Karpas-422 (cell line): ENCODE results near the gene KPTN. TPM values are rescaled to one million over a fixed set of nuclear protein-coding genes. Genes with fewer than 3 reads are reported as not detected.

ENCODE experiments used
- DNase-seq: peaks from one replicate; pipeline ENCODE4 v3.0.0-alpha.2; 2015
- H2AFZ ChIP-seq: fragments of 200-600 bp; sonication (generic); 2 replicates; pipeline ENCODE4 v1.6.1; 2014; ENCODE audit warnings: antibody characterized with exemption, low read length, mixed read lengths
- H3K27ac ChIP-seq: fragments of 200-600 bp; sonication (generic); 2 replicates; pipeline ENCODE4 v1.5.1; 2014; ENCODE audit warnings: mild to moderate bottlenecking, low read length, moderate library complexity
- H3K27me3 ChIP-seq: fragments of 200-600 bp; sonication (generic); 2 replicates; pipeline ENCODE4 v1.6.1; 2014; ENCODE audit warnings: low read length, mixed read lengths
- H3K36me3 ChIP-seq: fragments of 200-600 bp; sonication (generic); 2 replicates; pipeline ENCODE4 v1.6.1; 2014; ENCODE audit warnings: low read length, mixed read lengths; ENCODE audit not compliant: insufficient read depth
- H3K4me1 ChIP-seq: fragments of 200-600 bp; sonication (generic); 2 replicates; pipeline ENCODE4 v1.6.1; 2014; ENCODE audit warnings: mild to moderate bottlenecking, low read length, mixed read lengths
- H3K4me2 ChIP-seq: fragments of 200-600 bp; sonication (generic); 2 replicates; pipeline ENCODE4 v1.6.1; 2014; ENCODE audit warnings: low read length, low read depth, mild to moderate bottlenecking; ENCODE audit not compliant: poor library complexity, severe bottlenecking
- H3K4me3 ChIP-seq: fragments of 200-600 bp; sonication (generic); 2 replicates; pipeline ENCODE4 v1.5.1; 2014; ENCODE audit warnings: mild to moderate bottlenecking, antibody characterized with exemption, low read length, mixed read lengths
- H3K79me2 ChIP-seq: fragments of 200-600 bp; sonication (generic); 2 replicates; pipeline ENCODE4 v1.6.1; 2014; ENCODE audit warnings: mild to moderate bottlenecking, low read length, mixed read lengths
- H3K9ac ChIP-seq: fragments of 200-600 bp; sonication (generic); 2 replicates; pipeline ENCODE4 v1.6.0; 2014; ENCODE audit warnings: low read length
- H3K9me2 ChIP-seq: fragments of 200-600 bp; sonication (generic), shearing (Covaris generic); replicated peaks from 2 replicates; pipeline ENCODE4 v1.6.0; 2014; ENCODE audit warnings: mild to moderate bottlenecking, low read length, moderate library complexity; ENCODE audit not compliant: insufficient read depth
- H3K9me3 ChIP-seq: fragments of 300-700, 200-600 bp; sonication (generic); 2 replicates; pipeline ENCODE4 v1.6.1; 2014; ENCODE audit warnings: low read length, mixed read lengths
- H4K20me1 ChIP-seq: fragments of 200-600 bp; sonication (generic); 2 replicates; pipeline ENCODE4 v1.6.1; 2014; ENCODE audit warnings: mild to moderate bottlenecking, antibody characterized with exemption, low read length, low read depth; ENCODE audit not compliant: insufficient read depth
- total RNA-seq: library from RNA; depleted of rRNA; stranded (reverse); fragments of >200 nt; shearing (Covaris generic); gene quantifications from 2 replicates; pipeline ENCODE4 v1.2.3, GENCODE V29; 2014; ENCODE audit warnings: low replicate concordance; rRNA removed

The KPTN gene
- total RNA-seq, result 6.2 and 11.1 TPM in 2 replicates

DNA sequence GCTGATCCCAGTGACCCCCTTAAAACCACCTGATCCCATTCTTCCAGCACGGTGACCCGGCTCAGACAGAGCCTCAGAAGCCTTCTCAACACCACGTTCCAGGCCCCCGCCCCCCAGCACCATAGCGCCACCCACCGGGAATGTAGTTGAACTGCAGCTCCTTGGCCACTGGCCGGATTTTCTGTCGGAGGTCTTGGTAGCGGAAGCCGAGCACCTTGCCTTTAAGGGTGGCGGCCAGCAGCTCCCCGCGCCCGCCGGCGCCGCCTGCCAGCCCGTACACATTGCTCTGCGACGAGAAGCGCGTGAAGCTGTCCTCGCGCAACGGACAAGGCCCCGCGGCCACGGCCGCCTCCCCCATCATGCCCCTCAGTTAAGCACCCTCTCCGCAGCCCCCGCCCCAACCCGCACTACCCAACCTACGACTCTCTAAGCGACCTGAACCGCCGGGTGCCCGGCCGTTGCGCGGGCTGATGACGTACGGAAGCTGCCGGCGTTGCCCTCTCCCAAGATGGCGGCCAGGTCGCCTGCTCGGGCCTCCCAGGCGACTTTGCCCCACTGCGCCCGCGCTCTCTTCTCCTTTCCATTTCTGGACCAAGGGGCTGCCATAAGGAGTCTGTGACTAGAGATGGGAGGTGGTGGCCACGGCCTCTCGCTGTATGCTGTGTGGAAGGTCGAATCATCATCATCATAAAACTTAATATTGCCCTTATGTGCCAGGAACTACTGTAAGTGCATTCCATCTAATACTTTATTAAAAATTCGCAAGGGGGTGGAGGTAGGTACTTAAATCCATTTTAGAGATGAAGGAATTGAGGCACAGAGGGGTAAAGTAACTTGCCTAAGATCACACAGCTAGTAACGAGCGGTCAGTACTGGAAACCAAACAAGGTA lies at the start of gene KPTN:
Gene KPTN, minus strand, starts transcription at position 420 of the 891 bp plus-strand sequence. Its CDS starts 59 bp downstream, at position 361.
- H3K9me3 ChIP-seq, result no peaks in the 10 kb centered on the region
- no peaks in the 10 kb centered on the region for H4K20me1 ChIP-seq
- H3K4me2 ChIP-seq, result peak within 1 kb of the TSS; percentile 91
- H3K9ac ChIP-seq, result peak within 1 kb of the TSS; percentile 82
- H3K27me3 ChIP-seq, result no peaks in the 10 kb centered on the region
- H3K79me2 ChIP-seq, result no peaks in the 10 kb centered on the region; the same call in 1 of the 2 replicates
- H3K9me2 ChIP-seq, result no peaks in the 10 kb centered on the region
- H3K4me3 ChIP-seq, result peak within 1 kb of the TSS; percentile 81
- peak; percentile 96 for DNase-seq
- H3K27ac ChIP-seq, result peak within 1 kb of the TSS; percentile 79
- peaks cover 10% of the 10 kb centered on the region for H3K4me1 ChIP-seq
- no peaks in the 10 kb centered on the region for H3K36me3 ChIP-seq
- peak within 1 kb of the TSS; percentile 94 for H2AFZ ChIP-seq

DNA sequence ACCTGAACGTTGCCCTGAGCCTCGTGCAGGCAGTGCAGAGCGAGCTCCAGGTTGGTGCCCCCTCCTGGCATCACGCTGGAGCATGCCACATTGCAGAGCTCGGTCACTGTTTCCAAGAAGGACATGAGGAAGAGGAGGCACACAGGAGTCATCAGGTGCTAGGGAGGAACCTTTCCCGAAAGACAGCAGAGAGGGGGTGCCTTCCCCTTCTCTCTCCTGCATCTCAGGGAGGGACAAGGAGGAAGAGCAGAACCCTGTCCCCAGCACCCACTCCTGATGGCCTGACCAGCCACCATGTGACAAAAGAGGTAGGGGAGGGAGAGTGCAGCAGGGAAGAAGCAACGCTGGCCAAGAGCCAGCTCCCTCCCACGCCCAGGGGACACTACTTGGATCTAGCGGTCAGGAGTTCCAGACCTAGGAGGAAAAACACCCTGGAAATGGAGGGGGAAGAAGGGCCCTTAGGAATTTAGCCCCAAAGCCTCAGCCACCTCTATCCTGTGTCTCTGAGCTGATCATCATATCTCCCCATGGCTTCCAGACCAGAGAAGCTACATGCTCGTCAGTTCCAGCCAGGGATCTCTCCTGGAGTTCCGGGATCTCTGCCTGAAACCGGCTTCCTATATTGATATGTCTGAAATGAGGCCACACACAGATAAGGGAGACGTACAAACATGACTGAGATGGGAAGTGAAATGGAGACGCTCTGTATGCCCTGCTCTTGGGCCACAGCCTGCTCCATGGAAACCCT lies 47.8 kb upstream of the KPTN start:
- no peak overlapping the region for H3K4me2 ChIP-seq
- no peak for DNase-seq
- no peak overlapping the region for H3K4me3 ChIP-seq
- no peaks in the 10 kb centered on the region for H3K9me2 ChIP-seq
- H4K20me1 ChIP-seq, result no peaks in the 10 kb centered on the region
- H3K9me3 ChIP-seq, result no peaks in the 10 kb centered on the region
- H3K27me3 ChIP-seq, result no peaks in the 10 kb centered on the region
- no peak overlapping the region for H3K9ac ChIP-seq
- no peak overlapping the region for H3K27ac ChIP-seq
- H2AFZ ChIP-seq, result no peak overlapping the region
- no peaks in the 10 kb centered on the region for H3K79me2 ChIP-seq
- H3K36me3 ChIP-seq, result no peaks in the 10 kb centered on the region
- no peaks in the 10 kb centered on the region for H3K4me1 ChIP-seq

DNA sequence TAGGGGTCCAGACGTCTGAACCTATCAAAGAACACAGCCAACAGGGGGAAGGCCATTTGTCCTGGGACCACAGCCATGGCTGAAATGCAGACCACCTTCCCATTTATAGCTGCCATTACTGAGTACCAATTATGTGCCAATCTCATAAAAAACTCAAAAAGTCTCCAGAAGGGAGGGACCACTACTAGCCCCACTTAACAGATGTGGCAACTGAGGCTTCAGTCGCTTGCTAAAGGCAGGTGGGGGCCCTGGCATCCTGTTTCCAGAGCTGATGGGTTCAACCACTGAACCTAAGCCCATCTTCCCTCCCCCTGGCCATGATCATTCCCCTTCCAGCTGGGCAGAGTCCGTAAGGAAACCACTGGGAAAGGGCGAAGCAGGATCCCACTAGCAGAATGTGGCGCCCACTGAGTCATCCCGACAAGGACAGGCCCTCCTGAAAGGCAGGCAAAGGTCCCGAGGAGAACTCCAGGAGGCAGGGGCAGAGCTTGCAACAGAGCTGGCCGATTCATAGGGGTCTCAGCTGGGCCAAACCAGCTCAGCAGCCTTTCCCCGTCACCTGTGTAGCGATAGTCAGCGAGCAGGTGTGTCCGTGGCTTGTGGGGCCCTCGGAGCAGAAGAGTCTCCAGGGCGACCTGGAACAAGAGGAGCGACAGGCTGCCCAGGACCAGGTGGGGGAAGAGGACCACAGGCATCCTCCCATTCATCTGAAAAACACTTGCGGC lies 45.2 kb upstream of the KPTN start:
- H4K20me1 ChIP-seq, result no peaks in the 10 kb centered on the region
- H3K27me3 ChIP-seq, result no peaks in the 10 kb centered on the region
- H3K4me1 ChIP-seq, result no peaks in the 10 kb centered on the region
- H3K36me3 ChIP-seq, result no peaks in the 10 kb centered on the region
- no peak overlapping the region for H3K4me3 ChIP-seq
- H3K4me2 ChIP-seq, result no peak overlapping the region
- H2AFZ ChIP-seq, result no peak overlapping the region
- no peaks in the 10 kb centered on the region for H3K9me3 ChIP-seq
- no peaks in the 10 kb centered on the region for H3K9me2 ChIP-seq
- no peak overlapping the region for H3K9ac ChIP-seq
- no peak overlapping the region for H3K27ac ChIP-seq
- no peak for DNase-seq
- no peaks in the 10 kb centered on the region for H3K79me2 ChIP-seq

DNA sequence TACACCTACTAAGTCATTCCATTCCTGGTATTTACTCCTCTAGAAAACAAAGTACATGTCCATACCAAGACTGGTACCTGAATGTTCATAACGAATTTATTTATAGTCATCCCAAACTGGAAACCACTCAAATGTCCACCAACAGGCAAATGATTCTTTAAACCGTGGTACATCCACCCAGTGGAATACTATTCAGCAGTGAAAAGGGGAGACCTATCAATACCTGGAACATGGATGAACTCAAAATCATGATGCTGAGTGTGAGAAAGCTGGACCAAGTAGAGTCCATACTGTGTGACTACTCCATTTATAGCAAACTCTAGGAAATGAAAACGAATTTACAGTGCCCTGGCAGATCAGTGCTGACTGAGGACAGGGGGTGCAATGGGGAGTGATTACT lies 42.8 kb upstream of the KPTN start:
- Histone ChIP-seq H3K79me2 (no peaks in the 10 kb centered on the region), H3K27ac (no peak overlapping the region), H3K9me3 (no peaks in the 10 kb centered on the region), H3K4me3 (no peak overlapping the region), H3K36me3 (no peaks in the 10 kb centered on the region), H3K4me2 (no peak overlapping the region), H3K9me2 (no peaks in the 10 kb centered on the region), H2AFZ (no peak overlapping the region), H3K27me3 (no peaks in the 10 kb centered on the region), H3K9ac (no peak overlapping the region), H3K4me1 (no peaks in the 10 kb centered on the region), H4K20me1 (no peaks in the 10 kb centered on the region)
- DNase-seq, result no peak

DNA sequence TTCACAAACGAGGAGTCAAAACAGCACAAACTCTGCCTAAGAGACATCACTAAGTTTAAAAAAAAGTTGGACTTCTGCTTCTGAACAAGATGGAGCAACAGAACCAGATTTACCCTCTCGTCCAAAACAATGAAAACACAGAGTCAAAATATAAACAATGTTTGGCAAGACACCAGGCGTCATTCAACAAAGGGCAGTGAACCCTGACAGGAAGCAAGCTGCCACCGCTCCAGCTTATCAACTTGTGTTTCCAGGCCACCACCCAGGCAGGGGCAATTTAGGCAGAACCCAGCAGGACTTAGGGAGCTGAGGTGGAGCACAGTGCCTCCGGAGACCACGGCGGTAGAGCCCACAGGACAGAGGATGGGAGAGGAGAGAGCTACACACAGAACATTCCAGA lies 39.5 kb upstream of the KPTN start:
- H3K4me3 ChIP-seq, result no peak overlapping the region
- H3K27me3 ChIP-seq, result no peaks in the 10 kb centered on the region
- no peaks in the 10 kb centered on the region for H3K79me2 ChIP-seq
- H4K20me1 ChIP-seq, result no peaks in the 10 kb centered on the region
- H3K27ac ChIP-seq, result no peak overlapping the region
- H2AFZ ChIP-seq, result no peak overlapping the region
- no peak overlapping the region for H3K4me2 ChIP-seq
- H3K9me3 ChIP-seq, result no peaks in the 10 kb centered on the region
- no peak for DNase-seq
- H3K9me2 ChIP-seq, result no peaks in the 10 kb centered on the region
- H3K4me1 ChIP-seq, result no peaks in the 10 kb centered on the region
- no peaks in the 10 kb centered on the region for H3K36me3 ChIP-seq
- no peak overlapping the region for H3K9ac ChIP-seq

DNA sequence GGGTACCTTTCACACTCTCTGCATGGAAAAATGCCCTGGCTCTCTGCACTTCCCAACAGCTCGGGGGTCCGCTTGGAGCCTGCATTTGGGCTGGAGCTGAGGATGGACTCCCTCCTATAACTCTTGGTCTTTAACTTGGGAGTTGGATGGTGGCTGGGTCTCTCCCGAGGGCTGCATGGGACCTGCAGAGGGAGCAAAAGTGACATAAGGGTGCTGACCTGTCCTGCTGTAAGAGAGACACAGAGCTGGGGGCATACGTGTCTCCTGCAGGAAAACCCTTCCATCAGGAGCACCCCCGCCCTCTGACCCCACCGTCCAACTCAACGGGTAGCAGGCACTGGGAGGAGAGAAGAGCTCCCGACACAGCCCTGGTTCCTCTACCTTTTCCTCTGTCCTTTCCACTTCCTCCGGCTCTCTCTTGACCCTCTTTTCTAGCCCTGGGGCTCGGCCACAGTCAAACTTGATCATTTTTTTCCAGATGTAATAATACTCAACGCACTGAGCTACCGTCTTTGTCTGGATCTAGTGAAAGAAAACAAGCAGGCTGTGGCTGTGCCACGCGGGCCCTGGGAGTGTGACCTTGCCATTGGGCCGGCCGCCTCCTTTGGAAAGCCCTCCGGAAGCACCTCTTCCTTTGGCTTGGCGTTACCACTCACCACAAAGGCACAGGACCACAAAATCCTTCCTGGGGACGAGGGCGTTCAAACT lies 37.6 kb upstream of the KPTN start:
- H3K36me3 ChIP-seq, result no peaks in the 10 kb centered on the region
- peaks cover 3% of the 10 kb centered on the region; the same call in 1 of the 2 replicates for H3K4me1 ChIP-seq
- no peaks in the 10 kb centered on the region for H3K9me2 ChIP-seq
- no peaks in the 10 kb centered on the region for H3K79me2 ChIP-seq
- no peak for DNase-seq
- no peaks in the 10 kb centered on the region for H3K9me3 ChIP-seq
- no peak overlapping the region for H2AFZ ChIP-seq
- H4K20me1 ChIP-seq, result no peaks in the 10 kb centered on the region
- no peaks in the 10 kb centered on the region for H3K27me3 ChIP-seq
- H3K9ac ChIP-seq, result no peak overlapping the region
- H3K4me3 ChIP-seq, result no peak overlapping the region
- H3K4me2 ChIP-seq, result no peak overlapping the region
- H3K27ac ChIP-seq, result no peak overlapping the region

DNA sequence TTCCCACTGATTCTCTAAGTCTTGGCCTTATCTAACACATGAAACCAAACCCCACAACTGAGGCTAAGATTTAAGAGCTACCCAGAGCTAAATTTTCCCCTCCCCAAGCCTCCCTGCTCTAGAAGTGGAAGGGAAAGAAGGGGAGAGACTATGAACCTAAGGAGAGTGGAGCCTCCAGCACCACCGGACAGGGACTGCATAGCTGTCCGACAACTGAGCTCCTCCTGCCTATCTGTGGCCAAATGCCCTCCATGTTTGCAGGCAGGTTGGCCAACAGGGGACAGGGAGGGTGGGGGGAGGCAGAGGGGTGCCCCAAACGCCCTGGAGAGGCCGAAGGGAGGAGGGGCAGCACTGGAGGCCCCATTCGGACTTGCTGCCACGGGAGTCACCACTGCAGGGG lies 36.8 kb upstream of the KPTN start:
- H3K9me3 ChIP-seq, result no peaks in the 10 kb centered on the region
- H3K9ac ChIP-seq, result no peak overlapping the region
- H3K27me3 ChIP-seq, result no peaks in the 10 kb centered on the region
- no peak overlapping the region for H2AFZ ChIP-seq
- no peak for DNase-seq
- H3K79me2 ChIP-seq, result no peaks in the 10 kb centered on the region
- H3K4me1 ChIP-seq, result peaks cover 7% of the 10 kb centered on the region
- no peaks in the 10 kb centered on the region for H4K20me1 ChIP-seq
- H3K4me2 ChIP-seq, result no peak overlapping the region
- H3K27ac ChIP-seq, result no peak overlapping the region
- no peaks in the 10 kb centered on the region for H3K9me2 ChIP-seq
- H3K36me3 ChIP-seq, result no peaks in the 10 kb centered on the region
- H3K4me3 ChIP-seq, result no peak overlapping the region
